HUES64 (cell line): ENCODE results near the gene TRIM29.
"Not testable (repeated sequence)": the region's sequence is repeated elsewhere in the genome, so short reads cannot be mapped to it uniquely, and the experiment has no call there.

Source experiments
- H3K27ac ChIP-seq: 2 replicates; pipeline ENCODE4 v1.7.0; 2013; ENCODE audit warnings: low read depth, low read length, inconsistent platforms
- H3K27me3 ChIP-seq: 2 replicates; pipeline ENCODE4 v1.6.1; 2013; ENCODE audit warnings: mild to moderate bottlenecking, low read length; ENCODE audit not compliant: insufficient read depth
- H3K36me3 ChIP-seq: 2 replicates; pipeline ENCODE4 v1.6.1; 2013; ENCODE audit warnings: mild to moderate bottlenecking, low read length; ENCODE audit not compliant: insufficient read depth
- H3K4me1 ChIP-seq: 2 replicates; pipeline ENCODE4 v1.6.1; 2013; ENCODE audit warnings: mild to moderate bottlenecking, low read length, moderate library complexity; ENCODE audit not compliant: insufficient read depth
- H3K4me3 ChIP-seq: 2 replicates; pipeline ENCODE4 v1.5.1; 2013; ENCODE audit warnings: mild to moderate bottlenecking, low read length, moderate library complexity
- H3K9ac ChIP-seq: 2 replicates; pipeline ENCODE4 v1.6.1; 2013; ENCODE audit warnings: mild to moderate bottlenecking, low read depth, low read length
- H3K9me3 ChIP-seq: 2 replicates; pipeline ENCODE4 v1.6.1; 2013; ENCODE audit warnings: low read depth, low read length; ENCODE audit not compliant: insufficient read depth
- WGBS: fragments of 150-250, 120-280 bp; methylation state at CpG from one replicate; pipeline ENCODE4 v1.1.7; 2013; ENCODE audit warnings: missing lambda C conversion rate; 5-methylcytosine and 5-hydroxymethylcytosine counted together

TRIM29 gene

GRCh38 chr11:120146413-120147093, 8.6 kb upstream of the TRIM29 start:
- no peaks in the 10 kb centered on the region for H3K27me3 ChIP-seq
- 90% methylated on average over 14 of the region's 14 CpGs for WGBS
- no peak overlapping the region for H3K27ac ChIP-seq
- no peak overlapping the region for H3K9ac ChIP-seq
- H3K36me3 ChIP-seq: no peaks in the 10 kb centered on the region
- no peaks in the 10 kb centered on the region for H3K9me3 ChIP-seq
- H3K4me3 ChIP-seq: no peak overlapping the region
- no peaks in the 10 kb centered on the region for H3K4me1 ChIP-seq

GRCh38 chr11:120144501-120144900, 6.6 kb upstream of the TRIM29 start:
- Histone ChIP-seq H3K27me3 (no peaks in the 10 kb centered on the region), H3K36me3 (no peaks in the 10 kb centered on the region), H3K4me3 (no peak overlapping the region), H3K9ac (no peak overlapping the region), H3K9me3 (no peaks in the 10 kb centered on the region), H3K4me1 (no peaks in the 10 kb centered on the region), H3K27ac (no peak overlapping the region)
- WGBS: 86% methylated on average over 8 of the region's 8 CpGs

DNA sequence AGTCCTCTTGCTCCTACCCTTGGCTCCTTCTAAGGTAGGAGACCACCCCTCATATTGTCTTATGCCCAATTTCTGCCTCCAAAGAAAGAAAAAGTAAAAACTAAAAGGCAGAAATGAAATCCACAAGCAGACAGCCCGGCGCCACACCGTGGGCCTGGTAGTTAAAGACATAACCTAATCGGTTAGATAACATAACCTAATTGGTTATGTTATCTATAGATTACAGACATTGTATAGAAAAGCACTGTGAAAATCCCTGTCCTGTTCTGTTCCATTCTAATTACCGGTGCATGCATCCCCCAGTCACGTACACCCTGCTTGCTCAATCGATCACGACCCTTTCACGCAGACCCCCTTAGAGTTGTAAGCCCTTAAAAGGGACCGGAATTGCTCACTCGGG, 5.6 kb upstream of the TRIM29 start:
- not testable (repeated sequence) for H3K27ac ChIP-seq, H3K9ac ChIP-seq, H3K9me3 ChIP-seq, H3K27me3 ChIP-seq, H3K36me3 ChIP-seq, H3K4me1 ChIP-seq, H3K4me3 ChIP-seq
- 91% methylated on average over 11 of the region's 11 CpGs for WGBS

GRCh38 chr11:120142441-120143100, 4.7 kb upstream of the TRIM29 start:
- H3K4me1 ChIP-seq: no peaks in the 10 kb centered on the region
- H3K9ac ChIP-seq: no peak overlapping the region
- no peaks in the 10 kb centered on the region for H3K9me3 ChIP-seq
- H3K27me3 ChIP-seq: no peaks in the 10 kb centered on the region
- no peaks in the 10 kb centered on the region for H3K36me3 ChIP-seq
- no peak overlapping the region for H3K27ac ChIP-seq
- WGBS: 91% methylated on average over 7 of the region's 9 CpGs
- H3K4me3 ChIP-seq: no peak overlapping the region

DNA sequence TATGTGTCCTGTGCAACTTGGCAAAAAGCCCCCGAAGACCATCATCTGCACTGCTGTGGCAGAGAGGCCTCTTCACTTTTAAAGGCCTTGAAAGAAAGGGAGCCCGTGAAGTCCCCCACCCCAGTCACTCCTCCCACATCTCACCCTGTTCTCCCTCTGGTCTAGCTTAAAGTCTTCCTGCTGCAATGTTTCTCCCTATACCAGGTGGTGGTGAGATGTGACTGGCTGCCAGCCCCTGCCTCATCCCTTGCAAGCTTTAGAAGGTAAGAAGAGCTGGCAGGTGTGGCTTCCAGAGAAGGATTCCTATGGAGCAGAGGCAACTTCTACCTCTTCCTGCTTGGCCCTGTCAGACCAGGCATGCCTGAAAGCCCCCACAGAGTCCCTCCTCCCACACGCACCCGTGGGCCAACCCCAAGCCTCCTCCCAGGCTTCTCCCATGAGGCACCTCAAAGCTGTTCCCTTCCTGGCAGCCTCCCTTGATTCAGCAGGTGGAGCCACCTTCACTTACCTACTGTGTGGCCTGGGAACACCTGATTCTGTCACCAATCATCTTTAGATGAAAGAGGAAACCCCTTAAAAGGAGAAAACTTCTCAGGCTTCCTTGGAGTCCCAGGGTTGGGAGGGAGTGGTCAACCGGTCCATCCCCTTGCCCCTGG, 4.0 kb upstream of the TRIM29 start:
- Histone ChIP-seq H3K36me3 (no peaks in the 10 kb centered on the region), H3K27me3 (no peaks in the 10 kb centered on the region), H3K4me3 (no peak overlapping the region), H3K4me1 (no peaks in the 10 kb centered on the region), H3K27ac (no peak overlapping the region), H3K9ac (no peak overlapping the region), H3K9me3 (no peaks in the 10 kb centered on the region)
- WGBS: 84% methylated on average over 4 of the region's 5 CpGs

DNA sequence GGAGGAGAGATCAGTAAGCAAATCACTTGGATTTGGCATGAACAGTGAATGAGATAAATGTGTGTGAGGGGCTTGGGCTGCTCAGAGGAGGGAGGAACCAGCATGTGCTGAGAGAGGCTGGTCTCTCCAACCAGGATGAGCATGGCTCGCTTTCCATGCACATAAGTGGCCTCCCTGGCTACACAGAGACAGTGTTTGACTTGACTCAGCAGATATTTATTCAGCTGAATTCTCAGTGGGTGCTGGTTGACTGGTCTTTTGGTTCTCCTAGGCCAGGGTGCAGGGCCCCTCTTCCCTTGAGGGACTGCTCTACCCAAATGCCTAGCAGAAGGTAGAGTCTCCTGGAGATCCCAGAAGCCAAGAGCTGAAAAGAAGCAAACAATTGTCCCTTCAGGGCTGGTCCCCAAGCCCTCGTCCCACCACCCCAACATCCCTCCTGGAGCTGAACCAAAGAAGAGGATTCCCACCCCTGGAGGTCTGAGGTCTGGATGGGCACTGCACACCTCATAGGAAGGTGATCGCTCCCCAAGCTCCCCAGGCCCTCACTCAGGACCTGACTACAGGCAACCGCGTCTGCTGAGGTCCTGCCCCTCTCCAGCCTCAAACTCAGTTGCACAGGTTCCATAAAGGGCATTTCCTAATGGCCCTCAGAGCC, 3.3 kb upstream of the TRIM29 start:
- H3K36me3 ChIP-seq: no peaks in the 10 kb centered on the region
- H3K9ac ChIP-seq: no peak overlapping the region
- no peaks in the 10 kb centered on the region for H3K4me1 ChIP-seq
- no peak overlapping the region for H3K27ac ChIP-seq
- no peaks in the 10 kb centered on the region for H3K9me3 ChIP-seq
- H3K4me3 ChIP-seq: no peak overlapping the region
- no peaks in the 10 kb centered on the region for H3K27me3 ChIP-seq
- WGBS: 86% methylated on average over 5 of the region's 5 CpGs

- no peaks in the 10 kb centered on the region for H3K36me3 ChIP-seq
- H3K4me1 ChIP-seq: no peaks in the 10 kb centered on the region
- H3K4me3 ChIP-seq: no peak overlapping the region
- no peak overlapping the region for H3K9ac ChIP-seq
- 0 out of 2 replicates have a peak, but pooled peaks cover 3% of the 10 kb centered on the region for H3K27me3 ChIP-seq
- 88% methylated on average over 6 of the region's 8 CpGs for WGBS
- no peak overlapping the region for H3K27ac ChIP-seq
- no peaks in the 10 kb centered on the region for H3K9me3 ChIP-seq
These were observed 1.6 kb upstream of the TRIM29 start for GRCh38 chr11:120139316-120140069.

- Histone ChIP-seq H3K36me3 (no peaks in the 10 kb centered on the region), H3K9me3 (no peaks in the 10 kb centered on the region), H3K4me1 (no peaks in the 10 kb centered on the region), H3K27ac (no peak overlapping the region), H3K9ac (no peak overlapping the region), H3K27me3 (0 out of 2 replicates have a peak, but pooled peaks cover 3% of the 10 kb centered on the region), H3K4me3 (no peak overlapping the region)
- 95% methylated on average over 24 of the region's 24 CpGs for WGBS
These were observed 714 bp downstream of the TRIM29 start for GRCh38 chr11:120137187-120137610.

DNA sequence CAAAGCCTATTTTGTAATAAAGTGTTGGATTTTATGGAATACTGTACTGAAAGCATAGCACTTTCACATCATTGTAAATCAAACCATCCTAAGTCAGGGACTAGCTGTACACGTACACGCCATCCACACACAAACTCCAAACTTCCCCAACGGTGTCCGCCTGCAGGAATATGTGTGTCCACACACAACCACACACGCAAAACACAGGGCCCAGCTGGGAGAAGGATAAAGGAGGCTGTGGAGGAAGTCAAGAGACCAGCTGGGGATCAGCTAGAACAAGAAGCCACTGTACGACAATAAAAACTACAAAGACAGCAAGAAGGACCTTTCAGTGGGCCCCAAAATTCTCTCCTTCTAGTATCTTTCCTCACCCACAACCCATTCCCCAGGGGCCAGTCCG, 1.6 kb downstream of the TRIM29 start:
- Histone ChIP-seq H3K9me3 (no peaks in the 10 kb centered on the region), H3K4me1 (no peaks in the 10 kb centered on the region), H3K27me3 (0 out of 2 replicates have a peak, but pooled peaks cover 3% of the 10 kb centered on the region), H3K36me3 (no peaks in the 10 kb centered on the region), H3K9ac (no peak overlapping the region), H3K4me3 (no peak overlapping the region), H3K27ac (no peak overlapping the region)
- 98% methylated on average over 5 of the region's 7 CpGs for WGBS

DNA sequence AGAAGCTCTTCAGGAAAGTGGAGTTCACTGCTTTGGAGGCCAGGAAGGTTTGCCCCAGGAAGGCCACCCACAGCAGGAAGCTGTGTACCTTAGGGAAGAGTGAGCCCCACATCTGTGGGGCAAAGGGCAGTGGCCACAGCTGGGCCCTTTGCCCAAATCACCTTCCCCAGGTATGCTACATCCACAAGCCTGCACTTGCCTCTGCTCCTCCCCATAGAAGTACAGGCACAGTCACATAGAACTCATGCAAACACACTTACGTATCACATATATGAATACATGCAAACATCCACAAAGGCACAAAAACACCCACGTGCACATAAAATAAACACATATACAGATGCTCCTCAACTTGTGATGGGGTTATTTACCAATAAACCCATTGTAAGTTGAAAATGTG, 2.1 kb downstream of the TRIM29 start:
- 92% methylated on average over 2 of the region's 2 CpGs for WGBS
- H3K4me3 ChIP-seq: no peak overlapping the region
- H3K9ac ChIP-seq: no peak overlapping the region
- H3K9me3 ChIP-seq: no peaks in the 10 kb centered on the region
- no peak overlapping the region for H3K27ac ChIP-seq
- 0 out of 2 replicates have a peak, but pooled peaks cover 3% of the 10 kb centered on the region for H3K27me3 ChIP-seq
- H3K4me1 ChIP-seq: no peaks in the 10 kb centered on the region
- H3K36me3 ChIP-seq: no peaks in the 10 kb centered on the region

DNA sequence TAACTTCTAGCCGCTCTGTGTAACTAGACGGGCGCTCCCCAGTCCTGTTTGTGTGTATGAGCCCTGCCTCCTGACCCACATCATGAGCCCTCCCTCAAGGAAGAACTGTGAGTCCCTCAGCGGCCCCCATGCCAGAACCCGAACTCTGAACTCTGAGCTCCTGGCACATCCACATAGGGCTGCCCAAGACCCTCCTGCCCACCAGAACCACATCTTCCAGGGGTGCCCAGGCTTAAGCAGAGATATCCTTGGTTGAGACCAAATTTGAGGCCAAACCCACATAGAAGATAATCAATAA, 3.0 kb downstream of the TRIM29 start:
- H3K27ac ChIP-seq: no peak overlapping the region
- H3K9me3 ChIP-seq: no peaks in the 10 kb centered on the region
- 96% methylated on average over 5 of the region's 5 CpGs for WGBS
- 0 out of 2 replicates have a peak, but pooled peaks cover 3% of the 10 kb centered on the region for H3K27me3 ChIP-seq
- H3K36me3 ChIP-seq: no peaks in the 10 kb centered on the region
- no peaks in the 10 kb centered on the region for H3K4me1 ChIP-seq
- no peak overlapping the region for H3K9ac ChIP-seq
- no peak overlapping the region for H3K4me3 ChIP-seq
